ENCODE data around the gene KMT2C.
"Not testable (repeated sequence)": the region's sequence is repeated elsewhere in the genome, so short reads cannot be mapped to it uniquely, and the experiment has no call there.

The KMT2C gene

GRCh38 chr7:152403726-152404125 lies 32.1 kb downstream of the KMT2C start:
- DNase-seq (ENCODE audit: low read depth, low spot score) = no peak

- DNase-seq (ENCODE audit: low read depth, low spot score) = no peak
Observed at GRCh38 chr7:152402384-152403250, 33.2 kb downstream of the KMT2C start.

GRCh38 chr7:152399344-152399743 lies 36.5 kb downstream of the KMT2C start:
- DNase-seq (ENCODE audit: low read depth, low spot score) = no peak

- DNase-seq (ENCODE audit: low read depth, low spot score) = peak; percentile 29
Observed at GRCh38 chr7:152395112-152395511, 40.7 kb downstream of the KMT2C start.

GRCh38 chr7:152394214-152394613 lies 41.6 kb downstream of the KMT2C start:
- DNase-seq (ENCODE audit: low read depth, low spot score) = not testable (repeated sequence)

- DNase-seq (ENCODE audit: low read depth, low spot score) = no peak
Observed at GRCh38 chr7:152392254-152392653, 43.5 kb downstream of the KMT2C start.

GRCh38 chr7:152386136-152386764 lies 49.6 kb downstream of the KMT2C start:
- DNase-seq (ENCODE audit: low read depth, low spot score) = not testable (repeated sequence)

- DNase-seq (ENCODE audit: low read depth, low spot score) = not testable (repeated sequence)
Observed at GRCh38 chr7:152384235-152385200, 51.3 kb downstream of the KMT2C start.

- DNase-seq (ENCODE audit: low read depth, low spot score) = no peak
Observed at GRCh38 chr7:152383341-152384234, 52.2 kb downstream of the KMT2C start.

GRCh38 chr7:152382244-152382643 lies 53.6 kb downstream of the KMT2C start:
- DNase-seq (ENCODE audit: low read depth, low spot score) = no peak

GRCh38 chr7:152380931-152381578 lies 54.7 kb downstream of the KMT2C start:
- not testable (repeated sequence) for DNase-seq (ENCODE audit: low read depth, low spot score)

- not testable (repeated sequence) for DNase-seq (ENCODE audit: low read depth, low spot score)
Observed at GRCh38 chr7:152378497-152378896, 57.3 kb downstream of the KMT2C start.

GRCh38 chr7:152376716-152377484 lies 58.9 kb downstream of the KMT2C start:
- not testable (repeated sequence) for DNase-seq (ENCODE audit: low read depth, low spot score)

- no peak for DNase-seq (ENCODE audit: low read depth, low spot score)
Observed at GRCh38 chr7:152370297-152370696, 65.5 kb downstream of the KMT2C start.

- DNase-seq (ENCODE audit: low read depth, low spot score) = no peak
Observed at GRCh38 chr7:152369518-152369917, 66.3 kb downstream of the KMT2C start.

GRCh38 chr7:152367170-152367569 lies 68.6 kb downstream of the KMT2C start:
- DNase-seq (ENCODE audit: low read depth, low spot score) = no peak

GRCh38 chr7:152366662-152367061 lies 69.1 kb downstream of the KMT2C start:
- no peak for DNase-seq (ENCODE audit: low read depth, low spot score)

GRCh38 chr7:152365982-152366603 lies 69.7 kb downstream of the KMT2C start:
- no peak for DNase-seq (ENCODE audit: low read depth, low spot score)

- no peak for DNase-seq (ENCODE audit: low read depth, low spot score)
Observed at GRCh38 chr7:152363798-152364197, 72.0 kb downstream of the KMT2C start.

All from smooth muscle cell of the brain vasculature (primary cell).